NK-92 (cell line): ENCODE results near the gene DNAJC3.

Experiments
- DNase-seq: peaks from one replicate; lab custom pipeline; 2025; ENCODE audit not compliant: unreplicated experiment; lab: John Stamatoyannopoulos, UW

Gene DNAJC3, protein sequence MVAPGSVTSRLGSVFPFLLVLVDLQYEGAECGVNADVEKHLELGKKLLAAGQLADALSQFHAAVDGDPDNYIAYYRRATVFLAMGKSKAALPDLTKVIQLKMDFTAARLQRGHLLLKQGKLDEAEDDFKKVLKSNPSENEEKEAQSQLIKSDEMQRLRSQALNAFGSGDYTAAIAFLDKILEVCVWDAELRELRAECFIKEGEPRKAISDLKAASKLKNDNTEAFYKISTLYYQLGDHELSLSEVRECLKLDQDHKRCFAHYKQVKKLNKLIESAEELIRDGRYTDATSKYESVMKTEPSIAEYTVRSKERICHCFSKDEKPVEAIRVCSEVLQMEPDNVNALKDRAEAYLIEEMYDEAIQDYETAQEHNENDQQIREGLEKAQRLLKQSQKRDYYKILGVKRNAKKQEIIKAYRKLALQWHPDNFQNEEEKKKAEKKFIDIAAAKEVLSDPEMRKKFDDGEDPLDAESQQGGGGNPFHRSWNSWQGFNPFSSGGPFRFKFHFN

DNA sequence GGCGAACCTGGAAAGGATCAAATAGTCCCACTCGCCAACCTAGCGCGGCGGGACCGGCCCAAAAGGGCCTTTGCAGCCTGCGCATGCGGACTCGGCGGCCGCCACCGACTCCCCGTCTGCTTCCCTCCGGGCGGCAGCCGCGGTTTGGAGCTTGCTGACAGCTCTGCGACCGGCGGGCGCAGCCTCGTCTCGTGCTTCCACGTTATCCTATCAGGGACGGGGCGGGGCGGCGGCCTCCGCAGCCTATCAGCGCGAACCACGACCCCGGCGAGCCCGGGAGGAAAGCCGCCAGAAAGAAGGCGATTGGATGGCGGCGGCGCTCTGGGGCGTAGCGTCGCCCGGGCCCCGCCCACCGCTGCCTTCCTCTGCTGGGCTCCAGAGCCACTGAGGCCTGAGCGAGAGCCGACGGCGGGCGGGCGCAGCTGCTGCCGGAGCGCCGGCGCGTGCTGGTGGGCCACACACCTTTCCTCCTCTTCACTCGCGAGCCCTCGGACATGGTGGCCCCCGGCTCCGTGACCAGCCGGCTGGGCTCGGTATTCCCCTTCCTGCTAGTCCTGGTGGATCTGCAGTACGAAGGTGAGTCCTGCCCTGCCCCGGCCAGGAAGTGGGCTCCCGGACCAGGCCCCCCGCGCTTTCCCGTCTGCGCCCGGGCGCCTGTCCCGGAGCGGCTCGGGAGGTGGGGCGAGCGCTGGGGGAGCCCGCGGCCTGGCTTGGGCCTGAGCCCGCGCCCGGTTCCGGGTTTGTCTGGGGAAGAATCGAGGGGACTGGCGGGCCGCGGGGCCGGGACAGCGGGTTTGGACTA is at the start of gene DNAJC3:
Gene DNAJC3, plus strand, starts transcription at position 378 of the 802 bp plus-strand sequence. Its CDS starts 117 bp downstream, at position 495.
- peak; percentile 72 for DNase-seq

DNA sequence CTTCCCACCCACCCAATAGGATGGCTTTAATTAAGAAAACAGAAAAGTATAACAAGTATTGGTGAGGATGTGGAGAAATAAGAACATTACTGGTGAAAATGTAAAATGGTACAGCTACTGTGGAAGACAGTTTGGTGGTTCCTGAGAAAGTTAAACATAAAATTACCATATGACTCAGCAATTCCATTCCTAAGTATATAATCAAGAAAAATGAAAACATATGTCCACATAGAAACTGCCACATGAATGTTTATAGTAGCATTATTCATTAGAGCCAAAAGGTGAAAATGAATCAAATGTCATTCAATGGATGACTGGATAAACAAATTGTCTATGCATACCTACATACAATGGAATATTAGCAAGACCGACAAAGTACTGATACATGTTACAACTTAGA is 49.3 kb upstream of the DNAJC3 start:
- DNase-seq, result no peak

DNA sequence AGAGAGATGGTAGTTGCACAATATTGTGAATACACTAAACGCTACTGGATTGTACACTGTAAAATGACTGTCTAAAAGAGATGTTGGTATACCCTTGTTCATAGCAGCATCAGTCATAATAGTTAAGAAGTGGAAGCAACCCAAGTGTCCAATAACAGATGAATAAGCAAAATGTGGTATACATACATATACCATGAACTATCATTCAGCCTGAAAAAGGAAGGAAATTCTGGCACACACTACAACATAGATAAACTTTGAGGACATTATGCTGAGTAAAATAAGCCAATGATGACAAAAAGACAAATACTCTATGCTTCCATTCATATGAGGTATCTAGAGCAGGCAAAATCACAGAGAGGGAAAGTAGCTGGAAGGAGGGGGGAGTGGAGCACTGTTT is 48.5 kb upstream of the DNAJC3 start:
- no peak for DNase-seq

DNA sequence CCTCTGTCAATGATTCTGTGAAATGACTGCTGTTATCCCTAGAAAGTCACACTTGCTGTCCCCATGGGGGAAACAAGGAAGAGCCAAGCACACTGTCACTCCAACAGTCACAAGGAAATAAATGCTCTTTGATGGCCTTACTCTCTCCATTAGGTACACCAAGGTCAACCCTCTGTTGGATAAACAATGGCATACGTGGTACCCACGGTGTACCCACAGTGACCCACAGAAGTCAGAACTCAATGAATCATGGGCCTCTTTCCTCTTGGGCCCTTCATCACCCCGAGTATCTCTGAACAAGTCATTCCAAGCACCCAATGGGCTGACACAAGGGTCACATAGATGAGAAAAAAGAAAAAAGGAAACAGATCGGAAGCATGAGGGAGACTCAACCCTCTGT is 47.9 kb upstream of the DNAJC3 start:
- DNase-seq, result no peak

DNA sequence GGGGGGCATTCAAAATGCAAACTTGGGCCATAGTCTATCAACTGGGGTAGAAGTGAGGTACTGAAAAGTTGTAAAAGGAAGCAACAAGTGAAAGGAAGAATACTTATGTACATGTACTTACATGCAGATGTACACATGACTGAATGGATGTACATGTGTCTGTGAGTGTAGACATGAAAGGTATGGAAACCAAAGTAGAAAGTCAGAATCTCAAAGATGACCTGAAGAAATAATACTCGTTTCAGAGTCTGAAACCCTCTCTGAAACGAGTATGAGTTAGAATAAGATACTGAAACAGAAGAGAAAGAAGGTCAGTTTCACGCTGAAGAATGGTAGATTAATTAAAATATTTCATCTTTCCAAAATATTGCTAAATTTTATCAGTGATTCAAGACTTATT is 46.3 kb upstream of the DNAJC3 start:
- DNase-seq, result no peak

DNA sequence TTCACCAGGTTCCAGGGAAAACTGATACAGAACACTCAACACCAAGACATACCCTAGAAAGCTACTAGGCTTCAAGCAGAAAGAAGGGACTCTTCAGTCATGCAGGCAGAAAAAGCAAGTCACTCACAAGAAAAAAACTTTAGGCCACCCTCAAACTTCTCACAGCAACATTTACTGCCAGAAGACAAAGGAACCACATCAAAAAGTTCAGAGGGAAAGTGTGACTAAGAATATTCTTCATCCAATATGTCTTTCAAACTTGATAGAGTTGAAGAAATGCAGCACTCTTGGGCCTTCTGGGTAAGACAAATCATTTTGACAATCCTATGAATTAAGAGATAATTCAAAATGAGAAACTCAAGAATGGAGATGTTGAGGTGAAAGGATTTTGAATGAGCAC is 40.1 kb upstream of the DNAJC3 start:
- no peak for DNase-seq

DNA sequence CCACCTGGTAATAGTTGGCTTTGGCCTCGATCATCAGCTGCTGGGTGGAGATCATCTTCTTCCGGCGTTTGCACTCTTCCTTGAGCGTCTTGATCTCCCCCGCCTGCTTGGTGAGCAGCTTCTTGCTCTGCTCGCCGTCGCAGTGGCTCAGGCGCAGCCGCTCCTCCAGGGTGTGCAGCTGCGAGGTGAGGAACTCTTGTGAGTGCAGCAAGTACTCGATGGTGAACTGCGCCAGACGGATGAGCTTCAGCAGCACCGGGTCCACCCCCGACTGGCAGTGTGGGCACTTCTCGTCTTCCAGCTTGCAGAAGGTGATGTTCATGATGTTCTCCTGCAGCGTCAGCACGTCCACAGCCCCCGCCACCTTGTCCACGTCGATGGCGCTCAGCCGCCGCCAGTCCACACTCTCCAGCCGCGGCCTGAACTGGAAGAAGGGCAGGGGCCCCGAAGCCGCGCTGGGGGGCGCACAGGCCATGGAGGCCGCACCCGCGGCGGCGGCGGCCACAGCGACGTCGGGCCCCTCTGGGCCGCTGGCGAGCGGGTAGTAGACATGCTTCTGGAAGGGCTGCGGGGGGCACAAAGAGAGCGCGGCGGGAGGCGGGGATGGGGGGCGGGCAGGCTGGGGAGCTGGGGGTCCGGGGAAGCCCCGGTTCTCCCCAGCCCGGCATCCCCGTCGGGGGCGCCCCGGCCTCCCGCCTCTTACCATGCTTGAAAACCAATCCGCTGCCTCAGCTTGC is 35.5 kb upstream of the DNAJC3 start:
- no peak for DNase-seq

DNA sequence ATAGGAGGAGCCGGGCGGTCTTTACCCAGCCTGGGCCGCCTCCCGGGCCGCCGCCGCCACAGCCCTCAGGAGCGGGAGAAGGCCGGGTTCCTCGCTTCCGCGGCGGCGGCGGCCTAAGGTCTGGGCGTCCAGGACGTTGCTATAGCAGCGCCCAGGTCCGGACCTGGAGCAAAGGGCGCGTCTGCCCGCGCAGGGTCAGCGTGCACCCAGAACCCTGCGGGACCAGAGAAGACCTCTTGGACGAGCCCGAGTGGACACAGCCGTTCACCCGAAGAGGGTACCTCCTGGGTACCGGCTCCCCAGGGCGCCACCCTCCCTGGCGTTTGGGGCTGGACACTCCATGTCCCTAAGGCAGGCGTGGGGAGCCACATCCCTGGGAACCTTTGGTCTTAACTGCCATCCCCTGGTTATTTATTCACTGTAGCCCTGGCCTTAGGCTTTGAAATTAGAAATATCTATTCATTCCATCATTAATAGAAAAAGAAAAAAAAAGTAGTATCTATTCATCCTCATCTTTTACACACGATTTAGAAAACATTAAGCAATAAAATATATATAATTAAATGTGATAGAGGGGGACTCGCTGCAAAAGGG is 34.8 kb upstream of the DNAJC3 start:
- no peak for DNase-seq

DNA sequence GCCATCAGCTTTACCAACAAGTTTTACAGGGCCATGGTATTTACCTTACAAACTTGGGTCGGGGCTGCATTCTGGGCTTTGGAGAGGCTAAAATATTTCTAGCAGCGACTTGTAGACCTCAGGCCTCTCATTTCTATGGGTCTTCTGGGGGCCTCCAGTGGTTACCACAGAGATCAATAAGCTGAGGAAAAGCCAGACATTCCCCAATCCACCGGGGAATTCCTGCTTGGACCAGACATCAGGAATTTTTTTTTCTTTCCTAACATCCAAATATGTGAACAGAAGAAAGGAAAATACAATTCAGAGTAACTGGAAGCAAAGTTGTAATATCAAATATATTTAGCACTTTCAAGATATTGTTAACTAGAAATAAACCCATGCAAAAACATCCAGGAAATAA is 33.9 kb upstream of the DNAJC3 start:
- no peak for DNase-seq

DNA sequence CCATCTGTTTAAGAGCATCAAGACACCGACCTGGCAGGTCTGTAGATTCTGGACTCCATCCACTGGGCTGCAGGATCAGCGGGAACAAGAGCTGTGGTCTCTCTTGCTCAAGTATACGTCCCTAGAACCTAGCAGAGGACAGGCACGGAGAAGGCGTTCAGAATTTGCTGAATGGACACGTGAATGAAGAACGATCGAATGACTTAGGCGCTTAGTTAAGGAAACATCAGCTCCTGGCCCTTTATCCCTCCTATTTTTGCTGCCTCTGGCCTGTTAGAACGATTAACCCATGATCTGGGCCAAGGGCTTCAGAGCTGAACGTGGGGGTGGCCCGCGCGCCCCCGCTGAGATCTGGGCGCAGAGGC is 33.4 kb upstream of the DNAJC3 start:
- DNase-seq, result no peak

DNA sequence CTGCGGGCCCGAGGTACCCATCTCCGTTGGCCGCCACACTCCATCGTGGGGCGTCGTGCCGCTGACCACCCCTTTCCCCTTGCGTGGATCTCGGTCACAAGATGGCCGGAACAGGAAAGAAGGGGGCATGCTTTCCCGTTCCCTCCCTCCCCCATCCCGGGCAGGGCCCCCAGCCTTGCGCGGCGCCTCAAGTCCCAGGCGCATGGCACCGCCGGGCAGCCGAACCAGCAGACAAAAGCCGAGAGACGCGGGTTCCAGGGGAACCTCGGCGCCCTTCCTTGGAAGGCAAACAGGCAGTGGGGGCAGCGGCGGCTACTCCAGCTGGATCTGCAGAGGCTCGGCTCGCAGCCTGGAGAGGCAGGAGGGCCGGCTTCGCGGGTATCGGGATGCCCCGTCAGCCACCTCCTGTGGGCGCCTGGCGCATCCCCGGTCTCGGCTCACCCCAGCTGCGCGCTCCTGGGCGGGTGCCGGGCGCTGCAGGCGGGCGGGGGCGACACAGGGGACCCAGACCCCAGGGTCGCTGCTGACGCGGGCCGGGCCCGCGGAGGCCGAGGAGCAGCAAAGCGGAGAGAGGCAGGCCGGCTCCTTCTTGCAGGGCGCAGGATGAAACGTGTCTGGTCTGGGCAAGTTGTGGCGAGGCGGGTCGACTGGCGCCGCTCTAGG is 32.9 kb upstream of the DNAJC3 start:
- DNase-seq, result no peak

DNA sequence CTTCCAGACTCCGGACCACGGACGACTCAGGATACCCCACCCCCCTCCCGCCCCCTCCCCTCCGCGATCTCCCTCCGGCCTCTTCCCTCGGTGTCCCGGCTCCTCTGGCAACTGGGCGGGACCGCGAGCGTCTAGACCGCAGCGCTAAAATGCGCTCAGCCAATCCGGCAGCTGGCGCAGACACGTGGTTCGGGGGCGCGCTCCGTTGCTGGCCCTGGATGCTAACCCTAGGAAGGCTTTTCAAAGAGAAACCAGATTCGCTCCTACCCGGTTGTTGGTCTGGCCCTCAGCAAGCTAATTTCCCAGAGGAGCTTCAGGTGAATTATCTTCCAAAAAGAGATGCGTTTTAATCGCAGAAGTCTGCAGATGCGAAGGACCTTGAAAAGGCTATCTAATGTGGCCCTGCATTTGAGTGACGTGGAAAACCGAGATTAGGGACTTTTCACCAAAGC is 32.3 kb upstream of the DNAJC3 start, which contains the start of gene DZIP1:
Gene DZIP1, minus strand, starts transcription at position 106 of the 452 bp plus-strand sequence. CDS start 2,677 bp downstream, outside the sequence.
- no peak for DNase-seq

DNA sequence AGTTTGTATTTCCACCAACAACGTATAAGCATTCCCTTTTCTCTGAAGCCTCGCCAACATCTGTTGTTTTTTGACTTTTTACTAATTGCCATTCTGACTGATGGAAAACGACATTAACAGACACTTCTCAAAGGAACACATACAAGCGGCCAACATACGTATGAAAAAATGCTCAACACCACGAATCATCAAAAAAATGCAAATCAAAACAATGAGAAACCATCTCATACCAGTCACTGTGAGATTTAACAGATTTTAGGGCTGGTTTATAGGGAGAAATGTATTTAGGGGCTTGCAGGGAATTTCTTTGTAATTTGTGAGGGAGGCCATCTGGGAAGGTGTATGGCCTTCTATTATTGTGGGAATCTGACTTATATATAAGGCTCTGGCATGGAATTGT is 29.6 kb upstream of the DNAJC3 start:
- no peak for DNase-seq

DNA sequence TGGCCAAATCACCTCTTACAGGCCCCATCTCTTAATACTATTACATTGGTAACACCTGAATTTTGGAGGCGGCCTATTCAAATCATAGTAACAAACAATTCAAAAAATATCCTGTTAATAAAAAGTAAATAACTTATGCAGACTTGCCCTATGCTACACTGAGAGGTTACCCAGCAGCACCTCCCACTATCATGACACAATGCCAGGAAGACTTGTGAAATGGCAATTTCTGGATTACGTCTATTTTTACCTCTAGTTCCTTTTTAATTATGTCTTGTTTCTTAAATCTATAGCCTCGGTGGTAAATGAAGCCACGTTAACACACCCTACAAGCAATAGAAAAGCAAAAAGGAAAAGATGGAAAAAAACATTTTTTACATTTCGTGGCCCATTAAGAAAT is 26.2 kb upstream of the DNAJC3 start:
- DNase-seq, result no peak

DNA sequence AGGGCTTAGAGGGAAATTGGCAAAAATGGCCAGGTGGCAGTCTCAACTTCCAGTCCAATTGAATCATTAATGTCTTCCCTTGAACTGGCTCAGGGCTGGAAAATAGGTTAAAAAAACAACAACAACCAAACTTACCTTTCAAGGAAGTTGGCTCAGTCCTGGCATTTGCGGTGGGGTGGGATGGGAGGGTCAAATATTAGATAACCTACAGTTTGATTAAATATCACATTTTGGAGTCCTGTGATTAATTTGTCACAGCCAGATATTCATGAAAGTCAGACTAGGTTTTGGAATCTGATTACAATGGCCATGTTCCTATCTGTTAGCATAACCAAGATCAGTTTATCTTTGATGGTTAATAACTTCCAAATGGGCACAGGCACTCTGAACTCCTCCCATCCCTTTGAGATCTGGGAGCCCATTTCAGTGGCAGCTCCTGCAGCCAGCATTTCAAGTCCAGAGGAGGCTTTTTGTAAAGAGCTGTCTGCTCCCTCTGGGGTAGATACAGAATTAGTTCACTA is 24.6 kb upstream of the DNAJC3 start:
- no peak for DNase-seq

DNA sequence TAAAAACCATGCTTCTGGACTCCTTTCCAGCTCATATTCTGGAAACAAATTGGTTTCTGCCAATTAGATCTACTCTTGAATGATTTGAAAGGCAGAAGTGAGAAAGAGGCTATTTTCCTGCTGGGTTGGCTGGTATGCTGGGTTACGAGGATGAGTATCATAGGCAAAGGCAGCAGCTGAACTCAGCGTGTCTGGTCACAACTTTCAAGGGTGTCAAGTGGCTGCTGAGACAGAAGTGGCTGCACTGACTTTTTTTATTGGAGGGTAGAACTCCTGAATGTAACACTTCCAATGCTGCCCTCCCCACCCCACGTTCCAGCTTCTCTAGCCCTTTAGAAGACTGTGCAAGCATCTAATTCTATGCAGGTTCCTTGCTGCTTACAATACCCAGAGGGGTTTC is 24.1 kb upstream of the DNAJC3 start:
- no peak for DNase-seq

DNA sequence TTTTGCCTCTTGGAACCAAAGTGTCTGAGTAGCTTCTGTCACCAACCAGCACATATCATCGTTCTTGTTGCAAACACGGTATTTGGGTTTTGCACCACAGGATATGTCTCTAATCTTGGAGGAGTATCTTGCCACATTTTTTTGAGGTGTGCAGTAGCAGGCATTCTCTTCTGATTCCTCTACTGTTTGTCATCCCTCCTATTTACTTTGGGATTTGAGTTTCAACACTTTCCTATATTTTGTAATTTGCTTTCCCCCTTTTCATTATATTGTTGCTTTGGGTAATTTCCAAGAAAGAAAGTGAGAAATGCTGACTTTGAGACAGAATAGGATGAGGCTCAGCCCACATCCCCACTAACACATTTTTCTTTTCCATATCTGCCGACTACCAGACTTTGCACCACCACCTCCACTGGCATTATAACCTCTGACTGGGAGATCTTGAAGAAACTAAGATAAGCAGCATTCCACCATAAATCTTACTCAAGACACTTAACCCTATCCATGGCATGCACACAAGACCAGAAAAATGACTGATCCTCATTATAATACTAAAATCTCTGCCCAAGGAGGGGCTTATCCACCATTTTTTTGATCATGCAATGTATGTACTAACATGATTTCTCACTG is 20.4 kb upstream of the DNAJC3 start:
- no peak for DNase-seq

DNA sequence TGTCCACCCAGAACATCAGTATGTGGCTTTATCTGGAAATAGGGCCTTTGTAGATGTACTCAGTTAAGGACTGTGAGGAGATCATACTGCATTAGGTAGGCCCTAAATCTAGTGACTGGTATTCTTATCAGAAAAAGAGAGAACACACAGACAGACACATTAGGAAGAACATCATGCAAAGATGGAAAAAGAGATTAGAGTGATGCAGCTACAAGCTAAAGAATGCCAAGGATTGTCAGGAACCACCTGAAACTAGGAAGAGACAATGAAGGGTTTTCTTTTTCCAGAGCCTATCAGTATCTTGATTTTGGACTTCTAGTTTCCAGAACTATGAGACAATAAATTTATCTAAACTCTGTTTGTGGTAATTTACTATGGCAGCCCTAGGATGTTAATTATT is 17.4 kb upstream of the DNAJC3 start:
- DNase-seq, result no peak

DNA sequence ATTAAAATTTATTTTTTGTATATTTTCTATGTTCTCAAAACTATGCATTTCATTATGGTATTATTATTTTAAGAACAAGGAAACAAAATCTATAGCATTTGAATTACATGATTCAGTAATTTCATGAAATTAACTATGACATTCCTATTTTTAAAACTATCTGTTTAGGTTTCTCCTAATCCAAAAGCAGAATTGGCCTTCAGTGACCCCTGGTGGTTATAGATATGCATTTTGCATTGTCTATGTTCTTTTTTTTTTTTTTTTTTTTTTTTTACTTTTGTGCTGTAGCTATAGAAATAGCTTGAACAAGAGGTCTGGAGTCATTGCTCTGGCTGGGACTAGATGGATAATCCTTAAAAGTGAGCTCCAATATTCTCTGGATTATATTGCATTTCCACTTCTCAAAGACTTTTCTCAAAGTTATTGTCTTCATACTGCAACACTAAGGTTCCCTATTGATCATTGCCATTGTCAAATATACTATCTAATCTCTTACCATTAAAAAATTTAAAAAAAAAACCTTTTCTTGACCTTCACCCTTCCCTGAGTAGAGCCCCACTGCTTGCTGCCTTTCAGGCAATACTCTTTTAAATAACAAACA is 15.9 kb upstream of the DNAJC3 start:
- no peak for DNase-seq
